Measurements from ENCODE around the gene CCSER1.

DNA sequence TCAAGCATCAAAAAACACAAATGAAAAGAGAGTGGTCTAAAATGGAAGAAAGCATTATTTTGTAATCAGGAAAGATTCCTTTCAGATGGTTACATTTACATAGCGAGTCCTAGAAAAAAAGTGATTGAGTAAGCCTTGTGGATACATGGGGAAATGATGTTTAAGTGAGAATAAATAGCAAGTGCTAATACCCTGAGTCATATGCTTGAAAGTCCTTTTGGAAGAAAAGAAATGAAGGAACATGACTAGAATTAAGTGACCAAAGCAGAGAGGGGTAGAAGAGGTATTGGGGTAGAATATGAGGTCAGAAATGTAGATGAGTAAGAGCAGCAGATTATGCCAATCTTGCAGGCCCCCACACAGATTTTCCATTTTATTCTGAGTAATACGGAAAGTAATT is 1361.8 kb downstream of the CCSER1 start:
- TF ChIP-seq, protein P1, sequence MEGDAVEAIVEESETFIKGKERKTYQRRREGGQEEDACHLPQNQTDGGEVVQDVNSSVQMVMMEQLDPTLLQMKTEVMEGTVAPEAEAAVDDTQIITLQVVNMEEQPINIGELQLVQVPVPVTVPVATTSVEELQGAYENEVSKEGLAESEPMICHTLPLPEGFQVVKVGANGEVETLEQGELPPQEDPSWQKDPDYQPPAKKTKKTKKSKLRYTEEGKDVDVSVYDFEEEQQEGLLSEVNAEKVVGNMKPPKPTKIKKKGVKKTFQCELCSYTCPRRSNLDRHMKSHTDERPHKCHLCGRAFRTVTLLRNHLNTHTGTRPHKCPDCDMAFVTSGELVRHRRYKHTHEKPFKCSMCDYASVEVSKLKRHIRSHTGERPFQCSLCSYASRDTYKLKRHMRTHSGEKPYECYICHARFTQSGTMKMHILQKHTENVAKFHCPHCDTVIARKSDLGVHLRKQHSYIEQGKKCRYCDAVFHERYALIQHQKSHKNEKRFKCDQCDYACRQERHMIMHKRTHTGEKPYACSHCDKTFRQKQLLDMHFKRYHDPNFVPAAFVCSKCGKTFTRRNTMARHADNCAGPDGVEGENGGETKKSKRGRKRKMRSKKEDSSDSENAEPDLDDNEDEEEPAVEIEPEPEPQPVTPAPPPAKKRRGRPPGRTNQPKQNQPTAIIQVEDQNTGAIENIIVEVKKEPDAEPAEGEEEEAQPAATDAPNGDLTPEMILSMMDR (IDR thresholded peaks at IDR 0.05; ENCODE audit: insufficient read depth, low read length, poor library complexity, severe bottlenecking): no peak
- TF ChIP-seq EZH2phosphoT487 (conservative IDR thresholded peaks at IDR 0.05; ENCODE audit: low read length): no peak

All from SU-DHL-6 (cell line).